ENCODE data around the gene MAFF. TPM values are rescaled to one million over a fixed set of nuclear protein-coding genes. Genes with fewer than 3 reads are reported as not detected.
A peak's percentile ranks its signal among the peaks of the same experiment; 100 is the strongest.

MAFF gene
- total and polyA plus RNA-seq, 9 of the 15 experiments (the other 6 are each of a cell fraction or from before 2014, with no cell fraction given) = 0.51 to 8.0 (median 5.4) TPM

DNA sequence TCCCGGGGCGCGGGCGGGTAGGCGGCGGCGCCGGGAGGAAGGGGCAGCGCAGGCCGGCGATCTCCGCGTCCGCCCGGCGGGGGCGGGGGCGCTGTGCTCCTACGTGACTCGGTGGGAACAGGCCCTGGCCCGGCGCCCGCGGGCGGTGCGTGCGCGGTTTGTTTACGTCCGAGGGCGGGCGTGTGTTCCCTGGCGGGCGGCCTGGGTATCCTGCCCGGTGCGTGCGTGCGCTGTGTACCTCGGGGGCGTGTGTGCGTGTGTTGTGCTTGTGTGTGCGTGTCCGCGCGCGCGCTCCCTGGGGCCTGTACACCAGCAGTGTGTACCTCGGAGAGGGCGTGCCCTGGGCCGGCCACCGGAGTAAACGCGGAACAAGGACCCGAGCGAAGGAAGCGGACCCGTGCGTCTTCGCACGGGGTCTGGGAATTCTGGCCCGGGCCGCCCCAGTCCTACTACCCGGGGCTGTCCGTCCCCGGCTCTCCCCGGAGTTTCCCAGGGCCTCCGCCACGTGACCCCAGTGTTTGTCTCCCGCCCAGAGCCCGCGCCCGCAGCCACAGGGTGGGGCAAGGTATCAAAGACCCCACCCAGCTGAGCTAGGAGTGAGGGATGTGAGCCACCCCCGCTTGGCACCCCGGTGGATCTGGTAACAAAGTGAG lies 769 bp downstream of the MAFF start (continued):
- TF ChIP-seq ETV5 (CRISPR knock-in tag; IDR thresholded peaks at IDR 0.05; ENCODE audit: low read depth) (peak; percentile 12; the same call in 1 of the 2 replicates), NR3C1 (CRISPR knock-in tag; IDR thresholded peaks at IDR 0.05) (no peak), HDAC3 (IDR thresholded peaks at IDR 0.05; ENCODE audit: borderline replicate concordance, partially characterized antibody) (no peak), HOXB6 (CRISPR knock-in tag; IDR thresholded peaks at IDR 0.05; ENCODE audit: borderline replicate concordance) (no peak), IRF9 (tag; IDR thresholded peaks at IDR 0.05) (no peak), ZEB2 (IDR thresholded peaks at IDR 0.05) (no peak), CREM (IDR thresholded peaks at IDR 0.05; ENCODE audit: low read depth) (peak; percentile 89), TEAD2 (tag; IDR thresholded peaks at IDR 0.05) (no peak), ZNF830 (CRISPR knock-in tag; IDR thresholded peaks at IDR 0.05) (no peak), KDM1A (IDR thresholded peaks at IDR 0.05) (peak in 1 of 2 experiments; percentile 85; a peak in 2 of 4 replicates), PREB (CRISPR knock-in tag; IDR thresholded peaks at IDR 0.05) (no peak), NR0B1 (IDR thresholded peaks at IDR 0.05; ENCODE audit: partially characterized antibody) (no peak), ELK3 (CRISPR knock-in tag; IDR thresholded peaks at IDR 0.05) (no peak), PYGO2 (tag; IDR thresholded peaks at IDR 0.05) (no peak), RBM14 (IDR thresholded peaks at IDR 0.05; ENCODE audit: borderline replicate concordance, insufficient read depth, low read depth, low read length) (no peak)
- TF ChIP-seq, protein P1, sequence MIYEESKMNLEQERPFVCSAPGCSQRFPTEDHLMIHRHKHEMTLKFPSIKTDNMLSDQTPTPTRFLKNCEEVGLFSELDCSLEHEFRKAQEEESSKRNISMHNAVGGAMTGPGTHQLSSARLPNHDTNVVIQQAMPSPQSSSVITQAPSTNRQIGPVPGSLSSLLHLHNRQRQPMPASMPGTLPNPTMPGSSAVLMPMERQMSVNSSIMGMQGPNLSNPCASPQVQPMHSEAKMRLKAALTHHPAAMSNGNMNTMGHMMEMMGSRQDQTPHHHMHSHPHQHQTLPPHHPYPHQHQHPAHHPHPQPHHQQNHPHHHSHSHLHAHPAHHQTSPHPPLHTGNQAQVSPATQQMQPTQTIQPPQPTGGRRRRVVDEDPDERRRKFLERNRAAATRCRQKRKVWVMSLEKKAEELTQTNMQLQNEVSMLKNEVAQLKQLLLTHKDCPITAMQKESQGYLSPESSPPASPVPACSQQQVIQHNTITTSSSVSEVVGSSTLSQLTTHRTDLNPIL (CRISPR knock-in tag; IDR thresholded peaks at IDR 0.05) = no peak
- TF ChIP-seq, protein P2, sequence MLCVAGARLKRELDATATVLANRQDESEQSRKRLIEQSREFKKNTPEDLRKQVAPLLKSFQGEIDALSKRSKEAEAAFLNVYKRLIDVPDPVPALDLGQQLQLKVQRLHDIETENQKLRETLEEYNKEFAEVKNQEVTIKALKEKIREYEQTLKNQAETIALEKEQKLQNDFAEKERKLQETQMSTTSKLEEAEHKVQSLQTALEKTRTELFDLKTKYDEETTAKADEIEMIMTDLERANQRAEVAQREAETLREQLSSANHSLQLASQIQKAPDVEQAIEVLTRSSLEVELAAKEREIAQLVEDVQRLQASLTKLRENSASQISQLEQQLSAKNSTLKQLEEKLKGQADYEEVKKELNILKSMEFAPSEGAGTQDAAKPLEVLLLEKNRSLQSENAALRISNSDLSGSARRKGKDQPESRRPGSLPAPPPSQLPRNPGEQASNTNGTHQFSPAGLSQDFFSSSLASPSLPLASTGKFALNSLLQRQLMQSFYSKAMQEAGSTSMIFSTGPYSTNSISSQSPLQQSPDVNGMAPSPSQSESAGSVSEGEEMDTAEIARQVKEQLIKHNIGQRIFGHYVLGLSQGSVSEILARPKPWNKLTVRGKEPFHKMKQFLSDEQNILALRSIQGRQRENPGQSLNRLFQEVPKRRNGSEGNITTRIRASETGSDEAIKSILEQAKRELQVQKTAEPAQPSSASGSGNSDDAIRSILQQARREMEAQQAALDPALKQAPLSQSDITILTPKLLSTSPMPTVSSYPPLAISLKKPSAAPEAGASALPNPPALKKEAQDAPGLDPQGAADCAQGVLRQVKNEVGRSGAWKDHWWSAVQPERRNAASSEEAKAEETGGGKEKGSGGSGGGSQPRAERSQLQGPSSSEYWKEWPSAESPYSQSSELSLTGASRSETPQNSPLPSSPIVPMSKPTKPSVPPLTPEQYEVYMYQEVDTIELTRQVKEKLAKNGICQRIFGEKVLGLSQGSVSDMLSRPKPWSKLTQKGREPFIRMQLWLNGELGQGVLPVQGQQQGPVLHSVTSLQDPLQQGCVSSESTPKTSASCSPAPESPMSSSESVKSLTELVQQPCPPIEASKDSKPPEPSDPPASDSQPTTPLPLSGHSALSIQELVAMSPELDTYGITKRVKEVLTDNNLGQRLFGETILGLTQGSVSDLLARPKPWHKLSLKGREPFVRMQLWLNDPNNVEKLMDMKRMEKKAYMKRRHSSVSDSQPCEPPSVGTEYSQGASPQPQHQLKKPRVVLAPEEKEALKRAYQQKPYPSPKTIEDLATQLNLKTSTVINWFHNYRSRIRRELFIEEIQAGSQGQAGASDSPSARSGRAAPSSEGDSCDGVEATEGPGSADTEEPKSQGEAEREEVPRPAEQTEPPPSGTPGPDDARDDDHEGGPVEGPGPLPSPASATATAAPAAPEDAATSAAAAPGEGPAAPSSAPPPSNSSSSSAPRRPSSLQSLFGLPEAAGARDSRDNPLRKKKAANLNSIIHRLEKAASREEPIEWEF (CRISPR knock-in tag; IDR thresholded peaks at IDR 0.05) = no peak
